ENCODE measurements around the gene ST3GAL3.

ST3GAL3 gene

GRCh38 chr1:43921022-43921421 lies 213.7 kb downstream of the ST3GAL3 start:
- FAIRE-seq = no peak

- FAIRE-seq = no peak
Measured at GRCh38 chr1:43924516-43924915, 217.2 kb downstream of the ST3GAL3 start.

GRCh38 chr1:43925846-43926245 lies 218.5 kb downstream of the ST3GAL3 start:
- no peak for FAIRE-seq

- no peak for FAIRE-seq
Measured at GRCh38 chr1:43930168-43930948, 223.0 kb downstream of the ST3GAL3 start.

GRCh38 chr1:43930949-43931275 lies 223.6 kb downstream of the ST3GAL3 start:
- FAIRE-seq = no peak

- FAIRE-seq = no peak
Measured at GRCh38 chr1:43931711-43932660, 224.7 kb downstream of the ST3GAL3 start.

GRCh38 chr1:43932786-43933385 lies 225.6 kb downstream of the ST3GAL3 start:
- no peak for FAIRE-seq

- no peak for FAIRE-seq
Measured at GRCh38 chr1:43933386-43934100, 226.2 kb downstream of the ST3GAL3 start, which contains the start of gene ARTN. TSS of gene ARTN (plus strand) at chr1:43933801. CDS start at chr1:43935657, 1,856 bp downstream.

GRCh38 chr1:43934101-43934985 lies 227.0 kb downstream of the ST3GAL3 start:
- no peak for FAIRE-seq

- FAIRE-seq = no peak
Measured at GRCh38 chr1:43934986-43935324, 227.6 kb downstream of the ST3GAL3 start.

GRCh38 chr1:43935711-43936427 lies 228.5 kb downstream of the ST3GAL3 start:
- no peak for FAIRE-seq

GRCh38 chr1:43936431-43937151 lies 229.3 kb downstream of the ST3GAL3 start:
- no peak for FAIRE-seq

- FAIRE-seq = no peak
Measured at GRCh38 chr1:43937179-43937865, 230.0 kb downstream of the ST3GAL3 start.

- FAIRE-seq = no peak
Measured at GRCh38 chr1:43938383-43938782, 231.0 kb downstream of the ST3GAL3 start.

GRCh38 chr1:43938892-43939587 lies 231.7 kb downstream of the ST3GAL3 start:
- FAIRE-seq = no peak

- FAIRE-seq = no peak
Measured at GRCh38 chr1:43942411-43942810, 235.1 kb downstream of the ST3GAL3 start.

GRCh38 chr1:43944860-43945259 lies 237.5 kb downstream of the ST3GAL3 start:
- FAIRE-seq = no peak

- no peak for FAIRE-seq
Measured at GRCh38 chr1:43945674-43946235, 238.4 kb downstream of the ST3GAL3 start.
